Trophoblast cell (in vitro differentiated cells and primary cell): ENCODE results near the gene LHX5.
A peak's percentile ranks its signal among the peaks of the same experiment; 100 is the strongest.

ENCODE experiments used
- DNase-seq, 2 donors: peaks; one replicate each; pipeline ENCODE4 v3.0.0-alpha.2; 2016
- H2AFZ ChIP-seq: 2 replicates; pipeline ENCODE4 v1.6.1; 2013; ENCODE audit warnings: low read length, moderate library complexity, mild to moderate bottlenecking; ENCODE audit not compliant: insufficient read depth, poor library complexity
- H2AK5ac ChIP-seq: 2 replicates; pipeline ENCODE4 v1.6.1; 2013; ENCODE audit warnings: mild to moderate bottlenecking, low read length
- H2BK120ac ChIP-seq: 2 replicates; pipeline ENCODE4 v1.6.1; 2013; ENCODE audit warnings: low read length, mild to moderate bottlenecking, moderate library complexity; ENCODE audit not compliant: insufficient read depth, poor library complexity
- H2BK12ac ChIP-seq: 2 replicates; pipeline ENCODE4 v1.6.1; 2013; ENCODE audit warnings: mild to moderate bottlenecking, low read length, moderate library complexity
- H2BK5ac ChIP-seq: 2 replicates; pipeline ENCODE4 v1.6.1; 2013; ENCODE audit warnings: low read length, low read depth, moderate library complexity, mild to moderate bottlenecking; ENCODE audit not compliant: poor library complexity
- H3K14ac ChIP-seq: 2 replicates; pipeline ENCODE4 v1.6.1; 2013; ENCODE audit warnings: mild to moderate bottlenecking, low read length
- H3K18ac ChIP-seq: 2 replicates; pipeline ENCODE4 v1.6.1; 2013; ENCODE audit warnings: mild to moderate bottlenecking, low read length
- H3K23ac ChIP-seq: 2 replicates; pipeline ENCODE4 v1.6.1; 2013; ENCODE audit warnings: low read length
- H3K27ac ChIP-seq: 2 replicates; pipeline ENCODE4 v1.5.1; 2013; ENCODE audit warnings: low read depth, mild to moderate bottlenecking, inconsistent platforms, low read length, moderate library complexity
- H3K27me3 ChIP-seq: 2 replicates; pipeline ENCODE4 v1.6.1; 2013; ENCODE audit warnings: inconsistent platforms, mild to moderate bottlenecking, low read length, moderate library complexity; ENCODE audit not compliant: insufficient read depth
- H3K36me3 ChIP-seq, 2 experiments: 1 replicate in 1 of 2; 2 replicates in 1 of 2; pipeline ENCODE4 v1.6.1; 2013; ENCODE audit warnings: low read length in 2 of 2, mild to moderate bottlenecking in 2 of 2, moderate library complexity in 1 of 2; ENCODE audit not compliant: insufficient read depth in 2 of 2, control insufficient read depth in 1 of 2
- H3K4ac ChIP-seq: 2 replicates; pipeline ENCODE4 v1.6.1; 2013; ENCODE audit warnings: low read depth, mild to moderate bottlenecking, low read length, moderate library complexity
- H3K4me1 ChIP-seq, 2 experiments: 1 replicate in 1 of 2; 2 replicates in 1 of 2; pipeline ENCODE4 v1.6.1; 2013; ENCODE audit warnings: low read length in 2 of 2, mild to moderate bottlenecking in 2 of 2, moderate library complexity in 1 of 2; ENCODE audit not compliant: insufficient read depth in 2 of 2, control insufficient read depth in 1 of 2
- H3K4me2 ChIP-seq: 2 replicates; pipeline ENCODE4 v1.6.1; 2013; ENCODE audit warnings: inconsistent platforms, mild to moderate bottlenecking, low read length, moderate library complexity
- H3K4me3 ChIP-seq: 2 replicates; pipeline ENCODE4 v1.5.1; 2013; ENCODE audit warnings: mild to moderate bottlenecking, low read depth, low read length, inconsistent platforms
- H3K79me1 ChIP-seq: one replicate; pipeline ENCODE4 v1.6.1; 2013; ENCODE audit warnings: low read length
- H3K79me2 ChIP-seq: 2 replicates; pipeline ENCODE4 v1.6.1; 2013; ENCODE audit warnings: low read length, mild to moderate bottlenecking; ENCODE audit not compliant: control insufficient read depth, insufficient read depth, poor library complexity
- H3K9ac ChIP-seq: 2 replicates; pipeline ENCODE4 v1.6.1; 2013; ENCODE audit warnings: mild to moderate bottlenecking, low read length
- H3K9me3 ChIP-seq: 2 replicates; pipeline ENCODE4 v1.6.1; 2013; ENCODE audit warnings: low read depth, mild to moderate bottlenecking, control low read depth, inconsistent platforms, low read length; ENCODE audit not compliant: insufficient read depth
- H4K12ac ChIP-seq: 2 replicates; pipeline ENCODE4 v1.6.1; 2013; ENCODE audit warnings: low read depth, mild to moderate bottlenecking, low read length, moderate library complexity
- H4K8ac ChIP-seq: 2 replicates; pipeline ENCODE4 v1.6.1; 2013; ENCODE audit warnings: low read depth, mild to moderate bottlenecking, low read length, moderate library complexity
- H4K91ac ChIP-seq: one replicate; pipeline ENCODE4 v1.6.1; 2013; ENCODE audit warnings: low read depth, mild to moderate bottlenecking, low read length, moderate library complexity
- WGBS: extraction: QIAGEN DNeasy Blood & Tissue Kit; methylation state at CpG from one replicate; pipeline ENCODE4 v1.1.7; 2013; ENCODE audit warnings: missing lambda C conversion rate; ENCODE audit not compliant: insufficient read length, insufficient coverage; ENCODE audit errors: extremely low coverage; 5-methylcytosine and 5-hydroxymethylcytosine counted together

Gene LHX5

DNA sequence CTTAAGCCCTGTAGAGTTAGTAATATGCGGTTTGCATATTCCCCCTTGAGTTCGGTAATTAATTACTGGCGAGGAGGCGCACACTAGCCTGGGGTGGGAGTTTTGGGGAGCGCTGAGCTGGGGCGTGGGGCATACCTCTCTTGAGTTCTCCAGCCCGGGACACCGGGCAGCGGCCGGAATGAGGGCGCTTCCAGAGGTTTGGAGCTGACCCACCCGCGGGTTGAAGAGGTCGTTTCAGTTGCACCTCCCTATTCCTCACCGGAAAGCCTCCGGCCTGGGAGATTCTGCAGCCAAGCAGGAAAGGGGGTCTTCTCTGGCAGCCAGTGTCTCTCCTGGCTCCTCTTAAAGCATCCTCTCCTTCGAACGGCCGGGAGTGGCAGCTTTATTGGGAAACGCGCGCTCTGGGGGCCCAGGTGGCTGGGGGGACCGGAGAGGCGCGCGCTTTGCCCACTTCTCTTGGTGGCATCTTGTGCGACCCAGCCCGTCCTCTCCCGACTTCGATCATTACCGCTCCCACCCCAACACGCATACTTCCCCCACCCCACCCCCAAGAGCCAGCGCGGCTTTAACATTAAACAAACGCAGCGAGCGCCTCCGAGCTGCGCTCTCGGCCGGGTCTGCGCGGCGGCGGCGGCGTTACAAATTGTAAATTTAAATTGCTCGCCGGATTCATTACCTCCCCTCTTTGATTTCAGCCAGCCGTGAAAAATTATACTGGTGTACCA, 3.9 kb upstream of the LHX5 start:
- Histone ChIP-seq H3K27me3 (peaks cover 88% of the 10 kb centered on the region), H4K91ac (no peak overlapping the region), H3K4ac (no peak overlapping the region), H2AFZ (no peak overlapping the region), H3K27ac (no peak overlapping the region), H2BK12ac (no peak overlapping the region), H3K9me3 (peaks cover 20% of the 10 kb centered on the region), H3K4me1 (no peaks in the 10 kb centered on the region), H3K4me2 (no peak overlapping the region), H3K4me3 (no peak overlapping the region), H3K79me2 (no peaks in the 10 kb centered on the region), H3K14ac (no peak overlapping the region), H3K79me1 (no peaks in the 10 kb centered on the region), H4K12ac (no peak overlapping the region), H2AK5ac (no peak overlapping the region), H3K9ac (no peak overlapping the region), H2BK5ac (no peak overlapping the region), H3K18ac (no peak overlapping the region), H3K36me3 (no peaks in the 10 kb centered on the region), H2BK120ac (no peak overlapping the region), H3K23ac (no peak overlapping the region), H4K8ac (no peak overlapping the region)
- DNase-seq, result no peak
- no CpG with 5 or more reads among the region's 50 CpGs for WGBS

DNA sequence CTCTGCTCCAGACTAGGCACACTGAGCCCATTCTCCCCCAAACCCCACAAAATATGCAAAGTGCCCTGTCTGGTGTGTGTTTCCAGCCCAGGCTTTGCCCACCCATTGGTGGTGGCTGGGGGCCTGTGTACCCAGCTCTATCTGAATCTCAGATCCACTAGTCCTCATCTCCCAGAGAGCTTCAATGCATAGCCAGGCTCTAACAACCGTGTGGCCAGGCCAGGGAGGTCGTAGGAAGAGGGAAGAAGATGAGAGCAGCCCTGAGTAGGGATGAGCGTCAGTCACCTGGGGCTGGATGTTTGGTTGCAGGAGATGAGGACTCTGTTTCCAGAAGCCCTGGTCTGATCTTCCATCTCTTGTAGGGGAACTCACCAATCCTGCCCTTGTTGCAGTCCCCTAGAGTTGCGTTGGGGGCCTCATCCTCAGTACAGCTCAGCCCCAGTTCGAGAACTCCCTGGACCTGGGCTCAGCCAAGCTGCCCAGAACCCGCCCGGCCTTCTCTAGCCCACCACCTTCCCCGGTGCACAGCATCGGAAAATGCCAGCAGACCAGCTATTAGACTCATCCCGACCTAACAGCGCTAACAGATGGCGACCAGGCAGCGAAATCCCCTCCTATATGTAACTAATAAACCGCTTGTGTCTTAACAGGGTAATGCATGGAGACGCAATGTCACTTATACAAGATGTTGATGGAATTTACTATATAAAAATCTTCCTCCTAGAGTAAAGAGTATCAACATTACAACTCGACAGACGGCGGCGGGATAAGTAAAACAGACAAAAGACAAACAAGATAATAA, 3.2 kb upstream of the LHX5 start:
- WGBS, result no CpG with 5 or more reads among the region's 19 CpGs
- H3K9me3 ChIP-seq, result peaks cover 20% of the 10 kb centered on the region

DNA sequence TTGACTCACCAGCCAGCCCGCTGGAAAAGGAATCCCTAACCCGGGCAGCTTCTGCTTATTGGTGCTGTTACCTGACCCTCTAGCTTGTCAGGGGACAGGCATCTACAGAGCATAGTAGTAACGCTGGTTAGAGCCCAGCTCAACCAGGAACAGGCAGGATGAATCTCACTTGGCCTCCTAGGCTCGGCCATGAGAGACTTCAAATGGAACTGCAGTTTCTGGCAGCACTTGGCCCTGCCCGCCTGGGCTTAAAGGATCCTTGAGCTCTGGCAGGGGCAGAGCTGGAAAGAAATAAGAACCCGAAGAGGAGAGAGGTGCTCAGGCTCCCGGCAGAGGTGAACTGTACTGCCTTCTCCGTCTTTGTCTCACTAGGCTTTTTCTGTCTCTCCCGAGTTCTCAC, 2.3 kb upstream of the LHX5 start:
- peaks cover 94% of the 10 kb centered on the region for H3K27me3 ChIP-seq
- H3K4me3 ChIP-seq, result no peak overlapping the region
- no peak overlapping the region for H3K27ac ChIP-seq
- no peak overlapping the region for H3K4me2 ChIP-seq
- no peak overlapping the region for H4K8ac ChIP-seq
- no peak overlapping the region for H2AFZ ChIP-seq
- H3K79me2 ChIP-seq, result no peaks in the 10 kb centered on the region
- H3K23ac ChIP-seq, result no peak overlapping the region
- H2BK120ac ChIP-seq, result no peak overlapping the region
- H2BK5ac ChIP-seq, result no peak overlapping the region
- no peak overlapping the region for H3K4ac ChIP-seq
- H4K91ac ChIP-seq, result no peak overlapping the region
- no peaks in the 10 kb centered on the region for H3K36me3 ChIP-seq
- H2BK12ac ChIP-seq, result no peak overlapping the region
- H3K14ac ChIP-seq, result no peak overlapping the region
- H3K4me1 ChIP-seq, result no peaks in the 10 kb centered on the region
- peak in 1 of 2 donors; percentile 8 for DNase-seq
- no CpG with 5 or more reads among the region's 9 CpGs for WGBS
- H3K79me1 ChIP-seq, result no peaks in the 10 kb centered on the region
- no peak overlapping the region for H2AK5ac ChIP-seq
- peaks cover 17% of the 10 kb centered on the region for H3K9me3 ChIP-seq
- H4K12ac ChIP-seq, result no peak overlapping the region
- H3K18ac ChIP-seq, result no peak overlapping the region
- H3K9ac ChIP-seq, result no peak overlapping the region

More for the DNA sequence above, 3.2 kb upstream of the LHX5 start:
- Histone ChIP-seq H3K4me1 (no peaks in the 10 kb centered on the region), H3K4me2 (no peak overlapping the region), H2AK5ac (no peak overlapping the region), H2BK12ac (no peak overlapping the region), H4K8ac (no peak overlapping the region), H2BK5ac (no peak overlapping the region), H3K4me3 (no peak overlapping the region), H4K91ac (no peak overlapping the region), H3K18ac (no peak overlapping the region), H2AFZ (no peak overlapping the region), H3K23ac (no peak overlapping the region), H3K27ac (no peak overlapping the region), H3K79me1 (no peaks in the 10 kb centered on the region), H3K9ac (no peak overlapping the region), H4K12ac (no peak overlapping the region), H3K36me3 (no peaks in the 10 kb centered on the region), H3K14ac (no peak overlapping the region), H3K27me3 (peaks cover 94% of the 10 kb centered on the region), H3K79me2 (no peaks in the 10 kb centered on the region), H2BK120ac (no peak overlapping the region), H3K4ac (no peak overlapping the region)
- no peak for DNase-seq

DNA sequence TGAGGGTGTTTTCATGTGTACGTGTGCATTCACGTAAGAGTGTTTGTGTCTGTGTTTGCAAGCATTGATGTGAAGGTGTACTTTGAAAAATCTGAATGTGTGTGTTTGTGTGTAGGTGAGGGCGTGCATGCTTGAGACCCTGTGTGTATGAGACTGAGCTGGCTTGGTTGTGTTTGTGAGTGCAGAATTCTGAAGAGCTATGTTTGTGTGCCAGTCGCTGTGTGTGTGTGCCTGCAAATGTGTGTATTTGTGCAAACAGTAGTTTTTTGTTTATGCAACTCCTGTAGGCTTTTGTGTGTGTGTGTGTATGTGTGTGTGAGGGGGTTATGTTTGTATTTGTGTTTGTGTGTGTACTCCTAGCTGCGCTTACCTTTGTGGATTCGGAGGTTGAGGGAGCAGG, 1.7 kb upstream of the LHX5 start:
- Histone ChIP-seq H3K27ac (no peak overlapping the region), H3K23ac (no peak overlapping the region), H2BK5ac (no peak overlapping the region), H3K4me3 (no peak overlapping the region), H3K9me3 (peaks cover 20% of the 10 kb centered on the region), H3K79me1 (no peaks in the 10 kb centered on the region), H3K79me2 (no peaks in the 10 kb centered on the region), H4K91ac (no peak overlapping the region), H3K4me1 (no peaks in the 10 kb centered on the region), H3K14ac (no peak overlapping the region), H3K4me2 (no peak overlapping the region), H3K27me3 (peaks cover 94% of the 10 kb centered on the region), H4K8ac (no peak overlapping the region), H3K9ac (no peak overlapping the region), H3K4ac (no peak overlapping the region), H3K36me3 (no peaks in the 10 kb centered on the region), H2AK5ac (no peak overlapping the region), H2AFZ (no peak overlapping the region), H3K18ac (no peak overlapping the region), H2BK120ac (no peak overlapping the region), H2BK12ac (no peak overlapping the region), H4K12ac (no peak overlapping the region)
- no CpG with 5 or more reads among the region's 6 CpGs for WGBS
- no peak for DNase-seq
